Upper lobe of left lung (tissue), 6 donors: ENCODE measurements around the gene LGALS9. TPM values are rescaled to one million over a fixed set of nuclear protein-coding genes. Genes with fewer than 3 reads are reported as not detected.
"Not testable (repeated sequence)": the region's sequence is repeated elsewhere in the genome, so short reads cannot be mapped to it uniquely, and the experiment has no call there.

ENCODE experiments used
- ATAC-seq, 2 donors: fragments of 200-7000 bp; cut with Tn5 transposase; one replicate each; pipeline ENCODE4 v1.9.1; 2022; ENCODE audit warnings: mild to moderate bottlenecking in 2 of 2, moderate library complexity in 2 of 2; ENCODE audit not compliant: low FRiP score in 2 of 2
- DNase-seq, 2 donors: peaks; one replicate each; pipeline ENCODE4 v3.0.0-alpha.2; 2019 to 2020
- H3K27ac ChIP-seq, 4 donors: fragments of 200-600 bp; sonication (generic); one replicate each; pipeline ENCODE4 v1.5.1; 2016 to 2019
- H3K27me3 ChIP-seq, 4 donors: fragments of 200-600 bp; sonication (generic); one replicate each; pipeline ENCODE4 v1.5.1; 2017 to 2019
- H3K36me3 ChIP-seq, 4 donors: fragments of 200-600 bp; sonication (generic); one replicate each; pipeline ENCODE4 v1.5.1; 2016 to 2019
- H3K4me1 ChIP-seq, 4 donors: fragments of 200-600 bp; sonication (generic); one replicate each; pipeline ENCODE4 v1.5.1; 2018 to 2019
- H3K4me3 ChIP-seq, 4 donors: fragments of 200-600 bp; sonication (generic); one replicate each; pipeline ENCODE4 v1.5.1; 2017 to 2019; ENCODE audit warnings: mild to moderate bottlenecking in 2 of 4, moderate library complexity in 1 of 4
- H3K9me3 ChIP-seq, 4 donors: fragments of 200-600 bp; sonication (generic); one replicate each; pipeline ENCODE4 v1.5.1; 2018 to 2019
- CTCF ChIP-seq, 6 experiments: fragments of 450-650 bp in 4 of 6; fragments of 200-600 bp in 2 of 6; sonication (generic) in 2 of 6; IDR thresholded peaks; one replicate each; pipeline ENCODE4 v1.5.1; 2016 to 2019; ENCODE audit warnings: antibody characterized with exemption in 6 of 6
- EP300 ChIP-seq, 4 donors: sonication (generic); formaldehyde crosslinking; IDR thresholded peaks; one replicate each; pipeline ENCODE4 v1.5.1; 2017; ENCODE audit warnings: antibody characterized with exemption in 4 of 4, control low read depth in 2 of 4
- POLR2A ChIP-seq, 4 donors: fragments of 450-650 bp; IDR thresholded peaks; one replicate each; pipeline ENCODE4 v1.5.1; 2016 to 2017; ENCODE audit warnings: antibody characterized with exemption in 4 of 4, mild to moderate bottlenecking in 2 of 4
- POLR2AphosphoS5 ChIP-seq, 2 donors: sonication (generic); formaldehyde crosslinking; IDR thresholded peaks; one replicate each; pipeline ENCODE4 v1.5.1; 2017; ENCODE audit warnings: antibody characterized with exemption in 2 of 2
- whole genome bisulfite sequencing, 2 donors: methylation state at CpG; one replicate each; pipeline ENCODE4 v1.1.5; 2017 to 2018; 5-methylcytosine and 5-hydroxymethylcytosine counted together
- total RNA-seq, 6 donors: library from RNA; depleted of rRNA in 4 of 6; stranded (reverse); fragments of >200 nt in 4 of 6; gene quantifications; one replicate each; pipeline versions ENCODE4 v1.1.0 to v1.2.1, GENCODE V29; 2016 to 2021
- donor health status: DM: no; HTN: no; CAD: no; lungs with moderate emphysema.
- donor health status: DM: no; HTN: yes; CAD: no; lungs with severe emphysema.

LGALS9 gene
- total RNA-seq, 6 donors from 2014 or later = 64.6 to 238 (median 150) TPM

- ATAC-seq (no peak), DNase-seq (no peak)
- Histone ChIP-seq H3K36me3 (no peaks in the 10 kb centered on the region), H3K4me3 (no peak overlapping the region), H3K9me3 (no peaks in the 10 kb centered on the region), H3K27ac (no peak overlapping the region), H3K4me1 (no peaks in the 10 kb centered on the region), H3K27me3 (no peaks in the 10 kb centered on the region)
- TF ChIP-seq POLR2A (IDR thresholded peaks at IDR 0.05) (no peak), POLR2AphosphoS5 (IDR thresholded peaks at IDR 0.05) (no peak), EP300 (IDR thresholded peaks at IDR 0.05) (no peak), CTCF (IDR thresholded peaks at IDR 0.05) (no peak)
- 93 to 96% methylated on average over 4 of the region's 4 CpGs for WGBS, 2 donors
These were observed 34.6 kb downstream of the LGALS9 start for GRCh38 chr17:27665549-27665948.

- H3K36me3 ChIP-seq, DNase-seq, H3K9me3 ChIP-seq, H3K27me3 ChIP-seq, H3K4me3 ChIP-seq, H3K4me1 ChIP-seq, H3K27ac ChIP-seq, ATAC-seq: not testable (repeated sequence)
- WGBS, 2 donors = 80 to 86% methylated on average over 6 of the region's 6 CpGs
These were observed 35.3 kb downstream of the LGALS9 start for GRCh38 chr17:27666270-27666669.

GRCh38 chr17:27666831-27667560 is 36.0 kb downstream of the LGALS9 start:
- no peaks in the 10 kb centered on the region for H3K27me3 ChIP-seq
- H3K4me3 ChIP-seq = no peak overlapping the region
- TF ChIP-seq EP300 (IDR thresholded peaks at IDR 0.05) = no peak
- no peaks in the 10 kb centered on the region for H3K36me3 ChIP-seq
- WGBS, 2 donors = 90 to 94% methylated on average over 4 to 8 of the region's 11 CpGs
- no peaks in the 10 kb centered on the region for H3K9me3 ChIP-seq
- H3K4me1 ChIP-seq = no peaks in the 10 kb centered on the region
- no peak for DNase-seq
- no peak for ATAC-seq
- H3K27ac ChIP-seq = no peak overlapping the region

GRCh38 chr17:27667656-27668487 is 36.9 kb downstream of the LGALS9 start:
- 85 to 90% methylated on average over 5 to 11 of the region's 12 CpGs for WGBS, 2 donors
- no peak for ATAC-seq
- Histone ChIP-seq H3K36me3 (no peaks in the 10 kb centered on the region), H3K4me1 (no peaks in the 10 kb centered on the region), H3K9me3 (no peaks in the 10 kb centered on the region), H3K27ac (no peak overlapping the region), H3K4me3 (no peak overlapping the region), H3K27me3 (no peaks in the 10 kb centered on the region)
- DNase-seq = no peak
- TF ChIP-seq POLR2A (IDR thresholded peaks at IDR 0.05) = no peak
- no peak for TF ChIP-seq EP300 (IDR thresholded peaks at IDR 0.05)
- no peak for TF ChIP-seq POLR2AphosphoS5 (IDR thresholded peaks at IDR 0.05)
- TF ChIP-seq CTCF (IDR thresholded peaks at IDR 0.05) = no peak

- no peak overlapping the region for H3K4me3 ChIP-seq
- DNase-seq (no peak), ATAC-seq (no peak)
- no peak overlapping the region for H3K27ac ChIP-seq
- H3K27me3 ChIP-seq = no peaks in the 10 kb centered on the region
- no peaks in the 10 kb centered on the region for H3K9me3 ChIP-seq
- TF ChIP-seq EP300 (IDR thresholded peaks at IDR 0.05) (no peak), CTCF (IDR thresholded peaks at IDR 0.05) (no peak), POLR2A (IDR thresholded peaks at IDR 0.05) (no peak), POLR2AphosphoS5 (IDR thresholded peaks at IDR 0.05) (no peak)
- WGBS, 2 donors = 67 to 82% methylated on average over 1 to 2 of the region's 2 CpGs
- H3K4me1 ChIP-seq = no peaks in the 10 kb centered on the region
- no peaks in the 10 kb centered on the region for H3K36me3 ChIP-seq
These were observed 37.5 kb downstream of the LGALS9 start for GRCh38 chr17:27668488-27668823.
